Osteocyte (in vitro differentiated cells): ENCODE measurements around the gene SPHKAP. TPM values are rescaled to one million over a fixed set of nuclear protein-coding genes. Genes with fewer than 3 reads are reported as not detected.

Source experiments
- DNase-seq: peaks from one replicate; pipeline ENCODE4 v3.0.0; 2021; ENCODE audit warnings: mixed read lengths; ENCODE audit not compliant: unreplicated experiment; ENCODE audit errors: extremely low spot score
- H3K27ac Mint-ChIP-seq: one replicate; pipeline ENCODE4 v1.8.0; 2021; ENCODE audit warnings: mild to moderate bottlenecking, mixed read lengths; ENCODE audit not compliant: unreplicated experiment
- H3K27me3 Mint-ChIP-seq: one replicate; pipeline ENCODE4 v1.8.0; 2021; ENCODE audit warnings: mixed read lengths; ENCODE audit not compliant: unreplicated experiment
- H3K36me3 Mint-ChIP-seq: one replicate; pipeline ENCODE4 v1.8.0; 2021; ENCODE audit warnings: mixed read lengths; ENCODE audit not compliant: unreplicated experiment
- H3K4me1 Mint-ChIP-seq: one replicate; pipeline ENCODE4 v1.8.0; 2021; ENCODE audit warnings: mixed read lengths; ENCODE audit not compliant: unreplicated experiment
- H3K4me3 Mint-ChIP-seq: one replicate; pipeline ENCODE4 v1.8.0; 2021; ENCODE audit warnings: mild to moderate bottlenecking, moderate library complexity, mixed read lengths; ENCODE audit not compliant: unreplicated experiment
- H3K9me3 Mint-ChIP-seq: one replicate; pipeline ENCODE4 v1.8.0; 2021; ENCODE audit warnings: mixed read lengths; ENCODE audit not compliant: unreplicated experiment
- CTCF ChIP-seq: fragments of 200-600 bp; sonication (generic); IDR thresholded peaks from 2 replicates; pipeline ENCODE4 v1.5.0; 2021; ENCODE audit warnings: antibody characterized with exemption, mild to moderate bottlenecking, moderate library complexity
- total RNA-seq: library from RNA; stranded (reverse); gene quantifications from 2 replicates; pipeline ENCODE4 v1.2.1, GENCODE V29; 2021

SPHKAP gene
- total RNA-seq, 1 donor from 2014 or later = not detected

DNA sequence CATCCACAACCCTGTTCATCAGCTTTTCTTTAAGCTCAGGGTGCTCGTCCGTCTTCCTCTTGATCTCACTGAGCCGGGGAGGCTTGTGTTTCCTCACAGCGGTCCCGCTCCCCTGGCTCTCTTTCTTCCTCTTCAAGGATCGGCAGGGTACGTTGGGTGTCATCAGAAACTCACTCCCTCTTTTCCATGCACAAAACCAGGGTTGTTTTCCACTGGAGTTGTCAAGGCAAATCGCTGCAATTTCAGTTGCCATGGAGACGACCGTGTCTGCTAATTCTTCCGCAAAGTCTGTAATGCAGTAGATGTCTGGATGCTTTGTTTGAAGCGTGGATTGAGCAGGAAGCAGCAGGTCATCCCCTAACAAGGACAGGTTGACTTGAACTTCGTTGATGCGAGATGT is 163.7 kb downstream of the SPHKAP start:
- peaks cover 28% of the 10 kb centered on the region for H3K9me3 Mint-ChIP-seq
- no peak for DNase-seq
- H3K4me1 Mint-ChIP-seq = no peaks in the 10 kb centered on the region
- no peaks in the 10 kb centered on the region for H3K36me3 Mint-ChIP-seq
- H3K27me3 Mint-ChIP-seq = no peaks in the 10 kb centered on the region
- no peak overlapping the region for H3K4me3 Mint-ChIP-seq
- TF ChIP-seq CTCF = no peak
- H3K27ac Mint-ChIP-seq = no peak overlapping the region

DNA sequence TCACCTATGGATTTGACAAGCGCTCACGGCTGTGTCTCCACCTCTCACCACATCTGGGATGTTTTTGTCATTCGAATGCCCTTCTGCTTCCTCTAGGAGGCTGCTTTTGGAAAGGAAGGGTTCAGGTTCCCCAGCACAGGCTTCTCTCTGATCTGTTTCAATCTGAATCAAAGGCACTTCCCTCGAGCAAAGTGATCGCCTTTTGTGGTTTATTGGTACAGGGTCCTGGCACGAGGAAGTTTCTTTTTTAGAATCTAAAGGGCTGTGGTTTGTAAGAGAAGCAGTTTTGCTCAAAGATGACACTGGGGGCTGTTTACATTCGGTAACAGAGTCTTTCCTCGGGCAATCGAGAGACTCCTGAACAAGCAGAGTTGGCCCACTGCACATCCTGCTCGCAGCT is 165.1 kb downstream of the SPHKAP start:
- Mint-ChIP-seq H3K27me3 (no peaks in the 10 kb centered on the region), H3K27ac (no peak overlapping the region), H3K36me3 (no peaks in the 10 kb centered on the region), H3K4me1 (no peaks in the 10 kb centered on the region), H3K4me3 (no peak overlapping the region), H3K9me3 (peaks cover 25% of the 10 kb centered on the region)
- DNase-seq = no peak
- no peak for TF ChIP-seq CTCF

DNA sequence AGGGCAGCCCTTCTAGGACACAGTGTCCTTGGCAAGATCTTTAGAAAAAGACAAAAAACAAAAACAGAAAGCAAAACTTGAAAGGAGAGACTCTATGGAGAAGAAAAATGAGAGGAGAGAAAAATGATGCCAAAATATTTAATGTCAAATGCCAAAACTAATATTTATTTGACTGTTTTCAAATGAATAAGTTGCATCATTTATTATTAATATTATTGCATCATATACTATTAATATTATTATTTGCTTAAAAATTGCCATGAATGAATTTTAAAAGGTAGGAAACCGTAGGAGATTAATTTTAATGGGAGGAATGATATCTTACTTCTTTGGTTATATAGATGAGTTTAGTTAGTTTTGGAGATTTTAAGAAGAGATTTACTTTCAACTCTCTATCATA is 165.7 kb downstream of the SPHKAP start:
- peaks cover 25% of the 10 kb centered on the region for H3K9me3 Mint-ChIP-seq
- no peaks in the 10 kb centered on the region for H3K36me3 Mint-ChIP-seq
- H3K27ac Mint-ChIP-seq = no peak overlapping the region
- no peaks in the 10 kb centered on the region for H3K27me3 Mint-ChIP-seq
- no peak for DNase-seq
- TF ChIP-seq CTCF = no peak
- H3K4me3 Mint-ChIP-seq = no peak overlapping the region
- no peaks in the 10 kb centered on the region for H3K4me1 Mint-ChIP-seq

- H3K27ac Mint-ChIP-seq = no peak overlapping the region
- H3K36me3 Mint-ChIP-seq = no peaks in the 10 kb centered on the region
- no peak for DNase-seq
- no peaks in the 10 kb centered on the region for H3K4me1 Mint-ChIP-seq
- TF ChIP-seq CTCF = no peak
- H3K4me3 Mint-ChIP-seq = no peak overlapping the region
- no peaks in the 10 kb centered on the region for H3K27me3 Mint-ChIP-seq
- no peaks in the 10 kb centered on the region for H3K9me3 Mint-ChIP-seq
These were observed 185.1 kb downstream of the SPHKAP start for GRCh38 chr2:227996366-227996765.

GRCh38 chr2:227990937-227991336 is 190.6 kb downstream of the SPHKAP start:
- Mint-ChIP-seq H3K36me3 (no peaks in the 10 kb centered on the region), H3K4me1 (no peaks in the 10 kb centered on the region), H3K27me3 (peaks cover 4% of the 10 kb centered on the region), H3K9me3 (no peaks in the 10 kb centered on the region), H3K4me3 (no peak overlapping the region), H3K27ac (no peak overlapping the region)
- no peak for TF ChIP-seq CTCF
- no peak for DNase-seq
